SIG-M5 treated with dmso at 0.1 percent for 504 hours (cell line): ENCODE measurements around the gene IVNS1ABP.
"Not testable (repeated sequence)": the region's sequence is repeated elsewhere in the genome, so short reads cannot be mapped to it uniquely, and the experiment has no call there.

ENCODE experiments used
- DNase-seq: peaks from one replicate; lab custom pipeline; 2025; ENCODE audit not compliant: unreplicated experiment; lab: John Stamatoyannopoulos, UW

The IVNS1ABP gene

GRCh38 chr1:185257950-185258208 lies 59.2 kb downstream of the IVNS1ABP start:
- no peak for DNase-seq

GRCh38 chr1:185257116-185257949 lies 59.7 kb downstream of the IVNS1ABP start:
- not testable (repeated sequence) for DNase-seq

GRCh38 chr1:185255595-185255994 lies 61.4 kb downstream of the IVNS1ABP start:
- DNase-seq, result not testable (repeated sequence)

GRCh38 chr1:185252404-185252803 lies 64.6 kb downstream of the IVNS1ABP start:
- not testable (repeated sequence) for DNase-seq

- not testable (repeated sequence) for DNase-seq
Measured at GRCh38 chr1:185251928-185252327, 65.1 kb downstream of the IVNS1ABP start.

- DNase-seq, result no peak
Measured at GRCh38 chr1:185250063-185250462, 67.0 kb downstream of the IVNS1ABP start.

GRCh38 chr1:185249563-185249962 lies 67.5 kb downstream of the IVNS1ABP start:
- DNase-seq, result no peak
